ENCODE measurements around the gene PAX5. TPM values are rescaled to one million over a fixed set of nuclear protein-coding genes. Genes with fewer than 3 reads are reported as not detected.

The PAX5 gene
- total RNA-seq, 2 experiments from 2014 or later = 0.10 to 0.12 TPM

DNA sequence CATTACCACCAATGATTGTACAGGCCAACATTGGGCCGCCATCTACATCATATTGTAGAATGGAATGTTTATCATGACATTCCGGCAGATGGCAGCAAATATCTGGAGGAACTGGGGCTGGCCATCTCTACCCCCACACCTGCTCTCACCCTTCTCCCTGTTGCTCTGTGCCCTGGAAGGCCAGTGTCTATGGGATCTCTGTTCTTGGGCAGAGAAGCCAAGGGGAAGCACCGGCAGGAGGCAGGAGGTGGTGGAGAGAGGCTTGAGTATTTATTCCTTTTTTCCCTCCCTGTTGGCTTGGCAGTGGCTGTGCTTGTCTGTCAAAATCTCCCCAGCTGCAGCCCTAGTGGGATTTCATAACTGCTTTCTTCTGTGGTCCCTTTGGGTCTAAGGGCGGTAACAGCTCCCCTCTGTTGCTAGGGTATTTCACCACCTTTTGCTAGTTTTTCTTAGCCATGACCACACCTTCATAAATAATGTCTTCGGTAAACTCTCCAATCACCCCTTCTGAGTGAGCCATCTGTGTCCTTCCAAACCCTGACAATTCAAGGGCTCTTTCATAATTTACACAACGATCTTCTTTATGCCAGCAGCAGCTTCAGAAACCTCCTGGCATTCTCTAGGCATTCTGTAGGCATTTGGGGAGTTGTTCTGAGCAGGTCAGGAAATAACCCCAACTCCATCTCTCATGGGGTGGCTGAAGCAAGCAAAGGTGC lies 235.6 kb downstream of the PAX5 start:
- ChIA-PET CTCF (interaction anchor here (0.6 kb wide), 1 partner anchor 1315 kb away, joined by 3 read pairs; no protein-coding TSS in a partner anchor), POLR2A (no interaction called here)
- Mint-ChIP-seq H3K36me3 (ENCODE audit: low read depth) (no peaks in the 10 kb centered on the region), H3K9me3 (peaks cover 7% of the 10 kb centered on the region), H3K27me3 (no peaks in the 10 kb centered on the region), H3K4me1 (no peaks in the 10 kb centered on the region), H3K27ac (no peak overlapping the region), H3K4me3 (no peak overlapping the region)
- DNase-seq = no peak

DNA sequence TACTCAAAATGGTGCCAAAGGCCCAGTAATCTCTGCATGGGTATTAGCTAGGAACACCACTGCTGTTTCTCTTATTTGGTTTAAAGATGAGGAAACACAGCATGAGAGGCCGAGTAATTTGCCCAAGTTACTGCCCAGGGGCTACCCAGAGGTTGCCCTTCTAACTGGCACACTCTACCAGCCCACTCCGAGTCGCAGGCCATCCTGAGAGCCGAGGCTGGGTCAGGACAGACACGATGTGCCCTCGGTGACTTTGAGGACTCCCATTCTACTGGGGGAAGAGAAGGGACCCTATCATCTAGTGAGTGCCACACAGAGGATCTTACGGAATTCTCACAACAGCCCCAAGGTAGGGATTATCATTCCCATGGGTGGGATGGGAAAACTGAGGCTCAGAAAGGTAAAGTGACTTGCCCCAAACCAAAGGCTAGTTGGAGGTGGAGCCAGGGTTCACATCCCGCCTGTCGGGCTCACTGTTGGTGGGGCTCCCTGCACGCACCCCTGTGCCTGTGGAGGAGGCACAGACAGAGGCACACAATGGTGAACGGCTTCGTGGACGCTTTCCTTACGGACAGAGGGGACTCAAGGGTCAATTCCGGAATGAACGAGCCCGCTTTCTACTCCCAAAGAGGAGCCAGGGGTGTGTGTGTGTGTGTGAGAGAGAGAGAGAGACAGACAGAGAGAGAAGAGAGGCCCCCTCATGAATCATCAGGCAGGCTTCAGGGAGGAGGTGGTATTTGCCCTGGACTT lies 236.4 kb downstream of the PAX5 start:
- H3K36me3 Mint-ChIP-seq (ENCODE audit: low read depth) = no peaks in the 10 kb centered on the region
- no peak for DNase-seq
- peaks cover 12% of the 10 kb centered on the region for H3K9me3 Mint-ChIP-seq
- ChIA-PET POLR2A (no interaction called here), CTCF (interaction anchor here (0.6 to 1.2 kb wide), 2 partner anchors 9 to 1315 kb away, joined by 3 read pairs; no protein-coding TSS in a partner anchor)
- no peaks in the 10 kb centered on the region for H3K27me3 Mint-ChIP-seq
- H3K4me3 Mint-ChIP-seq = no peak overlapping the region
- no peak overlapping the region for H3K27ac Mint-ChIP-seq
- no peaks in the 10 kb centered on the region for H3K4me1 Mint-ChIP-seq

DNA sequence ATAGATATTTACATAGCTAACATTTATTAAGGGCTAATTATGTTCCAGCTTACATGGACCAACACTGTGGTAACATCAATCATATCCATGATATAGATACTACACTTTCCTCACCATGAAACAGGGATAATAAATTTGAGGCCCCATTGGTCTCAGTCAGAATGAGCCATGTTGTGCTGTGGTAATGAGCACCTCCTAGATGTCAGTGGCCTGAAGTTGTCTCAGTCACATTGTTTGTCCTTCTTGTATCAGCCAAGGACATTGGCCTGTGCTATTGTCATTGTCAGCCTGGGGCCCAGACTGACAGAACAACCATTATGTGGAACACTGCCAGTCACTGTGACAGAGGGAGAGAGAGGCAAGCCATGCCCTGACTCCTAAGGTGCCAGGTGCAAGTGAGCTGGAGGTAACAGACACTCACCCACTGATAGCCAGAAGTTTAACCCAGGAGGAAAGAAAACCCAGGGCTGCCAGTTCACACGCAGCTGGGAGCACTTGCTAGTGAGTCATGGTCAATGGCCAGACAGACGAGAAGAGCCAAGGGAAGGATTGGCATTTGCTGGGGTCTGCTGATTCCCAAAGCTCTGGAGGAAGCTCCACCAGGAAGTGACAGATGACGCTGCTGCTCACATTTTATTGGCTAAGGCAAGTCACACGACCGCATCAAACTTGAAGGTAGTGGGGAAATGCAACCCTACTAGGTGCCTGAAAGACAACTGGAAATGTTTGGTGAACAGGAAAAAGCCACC lies 237.2 kb downstream of the PAX5 start:
- DNase-seq = no peak
- no peaks in the 10 kb centered on the region for H3K27me3 Mint-ChIP-seq
- no peak overlapping the region for H3K27ac Mint-ChIP-seq
- no peak overlapping the region for H3K4me3 Mint-ChIP-seq
- no peaks in the 10 kb centered on the region for H3K4me1 Mint-ChIP-seq
- H3K36me3 Mint-ChIP-seq (ENCODE audit: low read depth) = no peaks in the 10 kb centered on the region
- CTCF ChIA-PET = interaction anchor here (0.6 to 1.2 kb wide), 2 partner anchors 10 to 53 kb away, joined by 3 read pairs; no protein-coding TSS in a partner anchor
- H3K9me3 Mint-ChIP-seq = peaks cover 15% of the 10 kb centered on the region
- POLR2A ChIA-PET = no interaction called here

DNA sequence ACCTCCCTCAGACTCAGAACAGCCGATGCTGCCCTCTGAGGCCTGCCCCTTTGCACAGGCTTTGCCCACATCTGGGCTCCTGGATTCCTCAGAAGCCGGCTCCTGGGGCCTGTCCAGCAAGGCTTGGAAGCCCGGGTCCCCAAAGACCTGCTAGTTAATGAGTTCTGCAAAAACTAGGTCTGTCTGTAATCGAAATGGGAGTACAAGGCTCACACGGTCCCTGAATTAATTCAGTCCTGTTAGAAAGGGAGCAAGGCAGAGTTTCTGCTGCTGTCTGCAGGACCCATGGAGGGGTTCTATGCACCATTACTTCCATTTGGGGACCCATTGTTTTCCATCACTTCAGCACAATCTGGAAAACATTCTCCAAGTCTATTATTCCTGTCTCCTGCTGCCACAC lies 239.6 kb downstream of the PAX5 start:
- H3K4me3 Mint-ChIP-seq = no peak overlapping the region
- H3K36me3 Mint-ChIP-seq (ENCODE audit: low read depth) = no peaks in the 10 kb centered on the region
- no peaks in the 10 kb centered on the region for H3K27me3 Mint-ChIP-seq
- H3K27ac Mint-ChIP-seq = no peak overlapping the region
- no peaks in the 10 kb centered on the region for H3K4me1 Mint-ChIP-seq
- no peak for DNase-seq
- ChIA-PET CTCF (no interaction called here), POLR2A (no interaction called here)
- H3K9me3 Mint-ChIP-seq = peaks cover 15% of the 10 kb centered on the region

DNA sequence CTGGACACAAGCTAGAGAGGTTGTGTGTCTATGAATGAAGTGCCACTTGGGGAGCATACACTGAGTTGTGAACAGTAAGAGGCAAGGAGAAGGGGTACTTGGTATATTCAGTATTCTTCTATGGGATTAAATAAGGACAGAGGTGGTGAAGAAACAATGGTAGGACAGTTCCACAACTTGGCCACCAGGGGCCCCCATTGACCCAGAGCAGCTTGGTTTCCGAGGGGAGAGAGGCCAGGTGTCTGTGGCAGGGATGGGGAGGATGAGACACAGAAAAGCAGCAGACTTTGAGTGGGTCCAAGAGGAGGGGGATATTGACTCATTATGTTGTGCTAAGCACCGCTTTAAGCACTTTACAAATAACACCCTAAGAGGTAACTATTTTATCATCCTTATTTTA lies 240.8 kb downstream of the PAX5 start:
- Mint-ChIP-seq H3K27ac (no peak overlapping the region), H3K9me3 (peaks cover 15% of the 10 kb centered on the region), H3K4me3 (no peak overlapping the region), H3K4me1 (no peaks in the 10 kb centered on the region), H3K27me3 (no peaks in the 10 kb centered on the region), H3K36me3 (ENCODE audit: low read depth) (no peaks in the 10 kb centered on the region)
- POLR2A ChIA-PET = no interaction called here
- DNase-seq = no peak
- CTCF ChIA-PET = interaction anchor here (0.6 kb wide), 1 partner anchor 1031 kb away, joined by 3 read pairs; no protein-coding TSS in a partner anchor

DNA sequence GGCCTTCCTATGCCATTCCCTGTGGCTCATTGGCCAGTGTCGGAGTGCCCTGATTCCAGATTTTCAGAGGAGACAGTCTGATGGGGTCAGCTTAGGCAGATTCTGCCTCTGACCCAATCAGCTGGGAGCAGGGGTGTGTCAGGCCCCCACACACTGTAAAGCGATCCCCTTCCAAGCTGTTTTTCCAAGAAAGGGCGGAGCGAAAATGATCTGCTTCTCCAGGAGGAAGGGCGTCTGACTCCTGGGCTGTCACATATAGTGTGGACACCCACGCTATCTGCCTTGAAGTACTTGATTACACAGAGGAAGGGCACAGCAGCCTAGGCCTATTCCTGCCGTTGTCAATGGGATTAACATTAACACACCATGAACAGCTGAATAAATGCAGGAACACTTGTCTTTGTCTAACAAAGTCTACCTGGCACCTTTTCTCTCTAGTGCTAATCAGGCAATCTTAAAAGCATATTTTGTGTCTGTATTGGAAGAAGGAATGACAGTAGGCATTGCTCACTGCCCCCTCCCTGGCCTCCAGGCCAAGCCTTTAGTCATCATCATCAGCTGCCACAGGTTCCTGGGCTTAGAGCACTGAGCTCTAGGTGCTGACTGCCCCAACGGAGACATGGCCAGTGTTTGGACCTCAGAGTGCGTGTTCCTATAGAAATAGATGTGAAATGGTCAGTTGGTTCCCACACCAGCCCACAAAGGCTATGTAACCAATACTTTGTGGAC lies 242.7 kb downstream of the PAX5 start:
- H3K27ac Mint-ChIP-seq = no peak overlapping the region
- H3K4me3 Mint-ChIP-seq = no peak overlapping the region
- H3K4me1 Mint-ChIP-seq = no peaks in the 10 kb centered on the region
- H3K36me3 Mint-ChIP-seq (ENCODE audit: low read depth) = no peaks in the 10 kb centered on the region
- ChIA-PET POLR2A (no interaction called here), CTCF (interaction anchor here (0.6 to 0.8 kb wide), 2 partner anchors 16 to 63 kb away, joined by 3 read pairs; no protein-coding TSS in a partner anchor)
- peaks cover 11% of the 10 kb centered on the region for H3K9me3 Mint-ChIP-seq
- H3K27me3 Mint-ChIP-seq = no peaks in the 10 kb centered on the region
- no peak for DNase-seq

DNA sequence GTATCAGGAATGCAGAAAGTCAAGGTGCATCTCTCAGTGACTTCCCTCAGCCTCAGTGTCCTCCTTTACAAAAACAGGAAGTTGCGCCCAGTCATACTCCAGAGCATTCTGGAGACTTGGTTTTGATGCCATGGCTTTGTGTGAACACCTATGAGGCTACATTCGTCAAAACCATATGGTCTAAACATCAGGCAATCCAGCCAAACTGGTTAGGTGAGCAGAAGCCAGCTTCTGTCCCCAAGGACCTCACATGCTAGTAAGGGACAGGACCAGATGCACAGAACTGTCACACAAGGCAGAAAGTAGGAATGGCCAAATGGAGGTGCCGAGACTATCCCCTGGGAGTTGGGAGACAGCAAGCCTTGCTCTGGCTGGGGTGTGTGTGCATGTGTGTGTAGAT lies 244.2 kb downstream of the PAX5 start:
- ChIA-PET POLR2A (no interaction called here), CTCF (no interaction called here)
- Mint-ChIP-seq H3K27me3 (no peaks in the 10 kb centered on the region), H3K9me3 (peaks cover 11% of the 10 kb centered on the region), H3K36me3 (ENCODE audit: low read depth) (no peaks in the 10 kb centered on the region), H3K27ac (no peak overlapping the region), H3K4me1 (no peaks in the 10 kb centered on the region), H3K4me3 (no peak overlapping the region)
- no peak for DNase-seq

DNA sequence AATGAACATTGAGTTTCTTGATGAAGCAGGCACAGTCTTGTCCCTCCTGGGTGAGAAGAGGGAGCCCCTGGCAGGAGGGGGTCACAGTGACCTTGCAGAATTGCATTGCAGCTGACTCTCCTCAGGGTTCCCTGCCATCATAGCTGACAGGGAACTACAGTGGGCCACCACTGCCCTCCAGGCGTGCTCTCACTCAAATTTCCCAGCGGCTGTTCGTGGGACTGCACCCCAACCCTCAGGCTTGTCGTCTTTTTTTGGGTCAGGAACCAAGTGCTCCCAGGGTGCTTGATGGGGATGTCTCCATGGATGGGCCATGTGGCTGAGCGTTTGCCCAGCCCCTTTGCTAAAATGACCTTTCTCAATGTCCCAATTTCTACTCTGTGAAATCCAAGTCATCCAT lies 245.5 kb downstream of the PAX5 start:
- Mint-ChIP-seq H3K27me3 (no peaks in the 10 kb centered on the region), H3K36me3 (ENCODE audit: low read depth) (no peaks in the 10 kb centered on the region), H3K9me3 (peaks cover 8% of the 10 kb centered on the region), H3K4me1 (no peaks in the 10 kb centered on the region), H3K27ac (no peak overlapping the region), H3K4me3 (no peak overlapping the region)
- CTCF ChIA-PET = interaction anchor here (0.7 kb wide), 1 partner anchor 340 kb away, joined by 4 read pairs; no protein-coding TSS in a partner anchor
- POLR2A ChIA-PET = no interaction called here
- no peak for DNase-seq

DNA sequence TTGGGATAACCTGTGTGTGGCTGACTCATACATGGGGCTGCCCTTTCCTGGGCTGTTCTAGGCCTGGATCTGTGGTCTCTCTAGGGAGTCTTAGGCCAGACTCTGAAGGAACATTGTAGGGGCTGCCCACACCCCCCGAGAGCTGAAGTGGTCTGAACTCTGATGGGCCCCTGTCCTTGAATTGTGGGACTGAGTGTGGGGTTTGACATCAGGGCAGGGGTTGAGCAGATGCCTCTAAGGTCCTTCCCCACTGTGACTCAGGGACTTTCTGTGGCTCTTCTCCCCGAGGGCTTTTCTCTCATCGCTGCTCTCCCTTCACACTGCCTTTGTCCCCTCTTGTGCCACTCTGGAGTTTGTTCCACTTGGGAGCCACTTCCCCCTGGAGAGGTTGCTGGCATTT lies 246.4 kb downstream of the PAX5 start:
- CTCF ChIA-PET = no interaction called here
- Mint-ChIP-seq H3K9me3 (peaks cover 2% of the 10 kb centered on the region), H3K36me3 (ENCODE audit: low read depth) (no peaks in the 10 kb centered on the region)

More for the DNA sequence above, 246.4 kb downstream of the PAX5 start:
- DNase-seq = no peak
- H3K4me3 Mint-ChIP-seq = no peak overlapping the region
- no peak overlapping the region for H3K27ac Mint-ChIP-seq
- POLR2A ChIA-PET = no interaction called here
- H3K4me1 Mint-ChIP-seq = no peaks in the 10 kb centered on the region
- no peaks in the 10 kb centered on the region for H3K27me3 Mint-ChIP-seq

Small RNA genes within 50 kb of the gene (microRNA-seq; reads per million reads assigned to microRNA genes)
- gene MIR4475 (ENCODE audit: borderline microRNAs expressed, borderline replicate concordance) (not detected), gene MIR4476 (ENCODE audit: borderline microRNAs expressed, borderline replicate concordance) (not detected), gene MIR4540 (ENCODE audit: borderline microRNAs expressed, borderline replicate concordance) (not detected)

Other genes starting within 250 kb of the PAX5 start
- 10 to 100 TPM; 22.2 to 24.8 TPM for gene ZCCHC7, start 86.3 kb upstream of the PAX5 start, total RNA-seq

Measured in activated CD4-positive, alpha-beta T cell treated with anti-CD3 and anti-CD28 coated beads, Interleukin-2, amount 10 ng/mL, durations not matched to agents 7 days and 5 days (primary cell).